CD14-positive monocyte (primary cell): ENCODE data around the gene UST. TPM values are rescaled to one million over a fixed set of nuclear protein-coding genes. Genes with fewer than 3 reads are reported as not detected.
"Not testable (repeated sequence)": the region's sequence is repeated elsewhere in the genome, so short reads cannot be mapped to it uniquely, and the experiment has no call there.

ENCODE experiments used
- DNase-seq, 3 donors: peaks; one replicate each; pipeline ENCODE4 v3.0.0-alpha.2; 2011 to 2022
- H2AFZ ChIP-seq: 2 replicates; pipeline ENCODE4 v1.6.0; 2012; ENCODE audit warnings: mild to moderate bottlenecking, low read depth, low read length, inconsistent platforms; ENCODE audit not compliant: insufficient read depth, poor library complexity, severe bottlenecking
- H3K27ac ChIP-seq, 2 donors: 1 replicate in 1 of 2; 2 replicates in 1 of 2; pipeline ENCODE4 v1.5.1; 2012 to 2013; ENCODE audit warnings: low read length in 2 of 2, control low read depth in 1 of 2, inconsistent platforms in 1 of 2, low read depth in 1 of 2, mild to moderate bottlenecking in 1 of 2
- H3K27me3 ChIP-seq, 2 donors: one replicate each; pipeline versions ENCODE4 v1.6.0 to v1.6.1; 2011 to 2013; ENCODE audit warnings: low read length in 2 of 2; ENCODE audit not compliant: control insufficient read depth in 2 of 2, insufficient read depth in 2 of 2
- H3K36me3 ChIP-seq, 2 donors: replicated peaks in 1 of 2; 1 replicate in 1 of 2; 2 replicates in 1 of 2; pipeline versions ENCODE4 v1.5.1 to v1.6.1; 2012 to 2013; ENCODE audit warnings: low read length in 2 of 2, control low read depth in 1 of 2, inconsistent platforms in 1 of 2, mild to moderate bottlenecking in 1 of 2; ENCODE audit not compliant: insufficient read depth in 2 of 2, control insufficient read depth in 1 of 2
- H3K4me1 ChIP-seq, 2 donors: 1 replicate in 1 of 2; 2 replicates in 1 of 2; pipeline versions ENCODE4 v1.5.1 to v1.6.1; 2012 to 2013; ENCODE audit warnings: low read length in 2 of 2, control low read depth in 1 of 2, inconsistent platforms in 1 of 2, mild to moderate bottlenecking in 1 of 2, moderate library complexity in 1 of 2; ENCODE audit not compliant: insufficient read depth in 2 of 2, control insufficient read depth in 1 of 2
- H3K4me2 ChIP-seq: replicated peaks from 2 replicates; pipeline ENCODE3; 2012; ENCODE audit warnings: low read length, moderate library complexity, mild to moderate bottlenecking; ENCODE audit not compliant: poor library complexity, severe bottlenecking; ENCODE audit errors: extremely low read depth
- H3K4me3 ChIP-seq, 3 experiments: fragments of 200-600 bp in 1 of 3; sonication (generic) in 1 of 3; replicated peaks in 1 of 3; 1 replicate in 2 of 3; 2 replicates in 1 of 3; pipeline ENCODE4 v1.5.1; 2011 to 2013; ENCODE audit warnings: low read length in 3 of 3, mild to moderate bottlenecking in 3 of 3, control low read depth in 2 of 3, low read depth in 2 of 3, inconsistent platforms in 1 of 3, moderate library complexity in 1 of 3
- H3K79me2 ChIP-seq: 2 replicates; pipeline ENCODE4 v1.6.0; 2012; ENCODE audit warnings: mild to moderate bottlenecking, control low read depth, inconsistent platforms, low read length, moderate library complexity; ENCODE audit not compliant: insufficient read depth
- H3K9ac ChIP-seq: 2 replicates; pipeline ENCODE4 v1.6.0; 2017; ENCODE audit warnings: low read length, mild to moderate bottlenecking; ENCODE audit not compliant: insufficient read depth, poor library complexity, severe bottlenecking
- H3K9me3 ChIP-seq, 2 donors: replicated peaks in 1 of 2; 1 replicate in 1 of 2; 2 replicates in 1 of 2; pipeline versions ENCODE4 v1.5.1 to v1.6.1; 2012 to 2013; ENCODE audit warnings: low read length in 2 of 2, control low read depth in 1 of 2; ENCODE audit not compliant: control insufficient read depth in 1 of 2, insufficient read depth in 1 of 2
- H4K20me1 ChIP-seq: 2 replicates; pipeline ENCODE4 v1.6.0; 2012; ENCODE audit warnings: mild to moderate bottlenecking, low read length, control low read depth, moderate library complexity; ENCODE audit not compliant: insufficient read depth
- H3K27ac Mint-ChIP-seq, 7 donors: one replicate each; pipeline ENCODE4 v1.8.0; 2020; ENCODE audit warnings: mild to moderate bottlenecking in 7 of 7, mixed read lengths in 7 of 7, moderate library complexity in 6 of 7, inconsistent platforms in 2 of 7
- H3K27me3 Mint-ChIP-seq, 3 donors: one replicate each; pipeline ENCODE4 v1.8.0; 2021 to 2022; ENCODE audit warnings: low read depth in 3 of 3, mild to moderate bottlenecking in 3 of 3, mixed read lengths in 3 of 3, moderate library complexity in 3 of 3, inconsistent platforms in 1 of 3
- H3K36me3 Mint-ChIP-seq, 2 donors: one replicate each; pipeline ENCODE4 v1.8.0; 2020; ENCODE audit warnings: mixed read lengths in 2 of 2, inconsistent platforms in 1 of 2, mild to moderate bottlenecking in 1 of 2
- H3K4me1 Mint-ChIP-seq: one replicate; pipeline ENCODE4 v1.8.0; 2020; ENCODE audit warnings: mild to moderate bottlenecking, mixed read lengths
- H3K4me3 Mint-ChIP-seq, 2 donors: one replicate each; pipeline ENCODE4 v1.8.0; 2020; ENCODE audit warnings: mild to moderate bottlenecking in 2 of 2, mixed read lengths in 2 of 2, moderate library complexity in 1 of 2
- H3K9me3 Mint-ChIP-seq, 7 donors: one replicate each; pipeline ENCODE4 v1.8.0; 2020 to 2022; ENCODE audit warnings: mixed read lengths in 7 of 7, mild to moderate bottlenecking in 6 of 7, moderate library complexity in 6 of 7, inconsistent platforms in 2 of 7
- CTCF ChIP-seq: fragments of 200-600 bp; IDR thresholded peaks from one replicate; pipeline ENCODE4 v1.8.0; 2022; ENCODE audit warnings: antibody characterized with exemption, mild to moderate bottlenecking
- WGBS: methylation state at CpG from one replicate; pipeline ENCODE4 v1.1.5; 2013; ENCODE audit warnings: missing lambda C conversion rate; ENCODE audit not compliant: insufficient coverage; 5-methylcytosine and 5-hydroxymethylcytosine counted together
- intact Hi-C, 2 donors: fragments of 100-400 bp; cut with micrococcal nuclease; formaldehyde crosslinking; loops; one replicate each; pipeline versions ENCODE4 v1.15.0 to v1.15.1; 2023
- polyA plus RNA-seq, 3 donors: library from polyadenylated mRNA; depleted of rRNA in 1 of 3; unstranded in 2 of 3; stranded (reverse) in 1 of 3; fragments of 300-500 nt in 2 of 3; fragments of >200 nt in 1 of 3; fragmentation: Illumina TruSeq in 2 of 3; gene quantifications; 1 replicate in 2 of 3; 2 replicates in 1 of 3; pipeline ENCODE4 v1.2.3, GENCODE V29; 2012 to 2021

Gene UST
- polyA plus RNA-seq, 3 donors, result 0.33 to 0.53 (median 0.48) TPM

DNA sequence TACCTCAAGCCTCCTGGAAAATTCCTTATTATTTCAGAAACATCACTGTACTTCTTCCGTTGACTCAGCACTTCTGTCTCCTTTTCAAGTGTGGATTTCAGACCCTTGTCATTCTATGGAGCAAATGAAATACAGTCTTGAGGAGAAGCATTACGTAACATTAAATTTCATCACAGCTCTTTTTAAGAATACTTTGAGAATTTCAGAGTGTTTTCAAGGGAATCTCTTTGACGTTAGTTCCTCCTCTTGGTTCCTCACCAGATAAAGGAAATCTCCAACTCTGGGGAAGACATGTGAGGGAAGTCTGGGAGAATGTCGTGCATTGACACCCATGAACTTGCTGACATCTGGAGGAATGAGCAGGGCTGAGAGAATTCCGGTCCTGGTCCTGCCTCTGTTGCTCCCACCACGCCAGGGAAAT is 32.3 kb downstream of the UST start:
- H3K9me3 ChIP-seq, result no peaks in the 10 kb centered on the region

GRCh38 chr6:148780423-148780822 is 33.6 kb downstream of the UST start:
- H3K27ac Mint-ChIP-seq, intact Hi-C loops, H3K4me3 Mint-ChIP-seq: not testable (repeated sequence)

More for the DNA sequence above, 32.3 kb downstream of the UST start:
- TF ChIP-seq CTCF, result no peak
- peaks cover 0 to 3% (median 2%) of the 10 kb centered on the region in 3 donors for H3K27me3 Mint-ChIP-seq
- H3K36me3 Mint-ChIP-seq, result no peaks in the 10 kb centered on the region
- no peaks in the 10 kb centered on the region for H3K79me2 ChIP-seq
- no peaks in the 10 kb centered on the region for H3K36me3 ChIP-seq
- peaks cover 20 to 25% of the 10 kb centered on the region in 2 donors for H3K4me1 ChIP-seq
- WGBS, result 17% methylated on average over 1 of the region's 6 CpGs
- H3K27ac ChIP-seq, result no peak overlapping the region
- H2AFZ ChIP-seq, result no peak overlapping the region
- H4K20me1 ChIP-seq, result no peaks in the 10 kb centered on the region
- peaks cover 31% of the 10 kb centered on the region for H3K4me1 Mint-ChIP-seq
- peak overlapping the region; percentile 20 for H3K4me2 ChIP-seq
- H3K4me3 Mint-ChIP-seq, result peak overlapping the region in 1 of 2 donors; percentile 7
- peak; percentile 32 to 65 (median 61) for DNase-seq
- no peak overlapping the region for H3K9ac ChIP-seq
- H3K9me3 Mint-ChIP-seq, result peaks cover 0 to 3% (median 0%) of the 10 kb centered on the region in 7 donors
- H3K27me3 ChIP-seq, result no peaks in the 10 kb centered on the region
- no peak overlapping the region for H3K4me3 ChIP-seq
- intact Hi-C loops, result no loop called here
- peak overlapping the region in 2 of 7 donors; percentile 25 to 85 for H3K27ac Mint-ChIP-seq

More at GRCh38 chr6:148780423-148780822, 33.6 kb downstream of the UST start:
- not testable (repeated sequence) for H3K9ac ChIP-seq, H3K27me3 Mint-ChIP-seq, H3K27ac ChIP-seq, H3K36me3 ChIP-seq, H3K4me2 ChIP-seq, DNase-seq, H3K9me3 ChIP-seq, H2AFZ ChIP-seq, H3K79me2 ChIP-seq, H4K20me1 ChIP-seq, H3K9me3 Mint-ChIP-seq, H3K4me3 ChIP-seq, H3K27me3 ChIP-seq, H3K36me3 Mint-ChIP-seq
- WGBS, result no CpG with 5 or more reads among the region's 1 CpG
- H3K4me1 Mint-ChIP-seq, result peaks cover 27% of the 10 kb centered on the region
- H3K4me1 ChIP-seq, result peaks cover 20 to 25% of the 10 kb centered on the region in 2 donors
